GM18508 (cell line): ENCODE results near the gene TRPM3.

ENCODE experiments used
- ATAC-seq: cut with Tn5 transposase; IDR thresholded peaks from one replicate; pipeline ENCODE4 v1.9.1; 2021; ENCODE audit warnings: moderate number of reproducible peaks; ENCODE audit not compliant: insufficient read depth, unreplicated experiment

The TRPM3 gene

DNA sequence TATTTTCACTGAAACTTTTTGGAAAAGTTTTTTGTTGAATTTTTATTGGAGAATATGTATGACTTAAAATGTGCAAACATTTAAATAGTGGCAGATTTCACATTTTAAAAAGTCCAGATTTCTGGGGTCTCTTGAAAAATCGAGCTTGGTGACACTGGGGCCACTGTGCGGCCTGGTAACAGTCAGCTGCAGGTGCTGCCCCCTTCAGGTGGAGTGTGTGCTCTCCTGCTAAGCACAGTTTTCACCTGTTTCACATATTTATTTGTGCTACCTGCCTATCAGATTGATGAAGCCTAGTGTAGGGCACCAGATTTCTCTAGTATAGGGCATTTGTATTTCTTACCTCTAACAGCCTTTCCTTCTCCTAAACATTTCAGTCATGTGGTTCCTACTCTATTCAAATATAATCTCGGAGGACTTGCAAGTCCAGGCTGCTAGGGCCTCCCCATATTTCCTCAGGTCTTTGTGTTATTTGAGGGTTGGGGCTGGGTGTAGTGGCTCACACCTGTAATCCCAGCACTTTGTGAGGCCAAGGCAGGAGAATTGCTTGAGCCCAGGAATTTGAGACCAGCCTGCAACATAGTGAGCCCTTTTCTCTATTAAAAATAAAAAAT, 611.2 kb downstream of the TRPM3 start:
- no peak for ATAC-seq

DNA sequence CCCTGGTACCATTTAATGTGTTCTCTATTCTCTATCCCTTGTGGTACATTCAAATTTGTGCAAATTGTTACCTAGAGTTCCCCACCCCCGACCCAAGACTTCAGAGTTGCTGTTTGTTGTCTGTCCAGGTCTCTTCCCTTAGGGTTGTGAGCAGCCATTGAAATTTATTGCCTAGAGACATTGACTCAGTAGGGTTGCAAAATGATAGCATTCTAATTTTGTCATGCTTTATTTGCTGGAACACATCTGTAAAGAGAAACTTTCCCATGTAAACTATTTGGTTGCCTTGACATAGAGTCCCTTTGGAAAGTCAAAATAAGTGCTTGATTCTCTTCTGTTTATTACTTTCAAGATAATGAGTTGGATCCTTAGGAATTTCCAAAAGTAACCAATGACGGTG, 615.3 kb downstream of the TRPM3 start:
- no peak for ATAC-seq

DNA sequence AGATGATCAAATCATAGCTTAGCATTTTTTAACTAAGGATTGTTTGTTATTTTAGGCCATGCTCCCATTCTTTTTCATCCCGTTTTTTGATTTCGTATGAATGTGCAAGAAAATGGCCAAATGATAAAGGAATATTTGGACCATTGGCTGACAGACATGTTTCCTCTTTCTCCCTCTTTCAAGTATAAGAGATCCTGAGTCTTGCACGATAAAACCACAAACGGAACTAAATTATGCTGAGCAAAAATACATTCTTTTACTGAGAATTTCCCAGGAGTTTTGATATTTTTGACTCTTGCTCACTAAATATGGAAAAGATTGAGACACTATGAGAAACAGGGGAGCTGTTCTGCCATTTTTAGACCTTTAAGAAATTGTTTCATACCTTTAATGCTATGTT, 616.6 kb downstream of the TRPM3 start:
- no peak for ATAC-seq

DNA sequence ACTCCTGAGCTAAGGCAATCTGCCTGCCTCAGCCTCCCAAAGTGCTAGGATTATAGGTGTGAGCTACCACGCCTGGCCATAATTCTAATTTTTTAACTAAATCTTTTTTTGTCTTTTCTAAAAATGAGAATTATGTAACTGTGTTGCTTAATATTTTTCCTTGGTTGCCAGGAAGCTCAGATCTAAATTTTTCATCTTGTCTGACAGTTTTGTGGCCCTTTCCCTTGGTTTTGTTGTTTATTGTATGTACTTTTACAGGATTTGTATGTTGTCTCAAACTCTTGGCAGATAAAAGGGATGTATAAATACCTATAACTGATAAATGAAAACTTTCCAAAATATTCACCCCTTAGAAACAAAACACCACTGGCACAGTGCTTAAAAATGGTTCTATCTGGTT, 618.7 kb downstream of the TRPM3 start:
- no peak for ATAC-seq

DNA sequence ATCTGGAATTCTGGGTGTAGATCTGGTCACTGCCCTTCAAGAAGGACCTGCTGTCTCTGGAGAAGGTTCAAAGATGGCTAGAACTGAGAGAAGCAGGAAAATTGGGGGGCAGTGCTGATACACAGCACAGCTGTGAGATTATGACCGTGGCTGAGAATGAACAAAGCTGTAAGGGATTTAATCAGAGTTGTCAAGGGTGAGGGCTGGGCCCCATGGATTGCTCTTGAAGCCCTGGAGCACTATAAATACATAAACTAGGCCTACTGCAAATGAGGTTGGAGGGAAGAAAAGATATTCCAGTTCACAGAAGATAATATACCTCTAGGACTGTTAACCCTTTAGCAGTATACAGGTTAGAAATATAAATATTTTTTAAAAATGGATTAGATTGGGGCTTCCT, 620.6 kb downstream of the TRPM3 start:
- ATAC-seq, result no peak

DNA sequence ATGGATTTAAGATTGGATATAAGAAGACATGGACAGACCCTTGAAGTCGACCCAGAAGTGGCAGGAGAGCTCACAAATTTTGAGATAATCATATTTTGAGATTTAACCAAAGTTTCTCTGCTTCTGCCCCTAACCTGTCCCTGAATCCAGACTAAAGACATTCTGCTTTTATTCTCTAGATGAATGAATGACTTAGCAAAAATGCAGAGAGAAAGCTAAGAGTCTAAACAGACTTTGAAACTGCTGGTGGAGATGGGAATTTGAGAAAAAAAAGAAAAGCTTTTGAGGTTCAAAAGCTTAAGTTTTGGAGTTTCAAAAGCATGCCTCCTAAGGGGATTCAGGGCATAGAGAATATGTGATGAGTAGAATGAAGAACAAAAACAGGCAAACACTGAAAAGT, 621.8 kb downstream of the TRPM3 start:
- ATAC-seq, result no peak

DNA sequence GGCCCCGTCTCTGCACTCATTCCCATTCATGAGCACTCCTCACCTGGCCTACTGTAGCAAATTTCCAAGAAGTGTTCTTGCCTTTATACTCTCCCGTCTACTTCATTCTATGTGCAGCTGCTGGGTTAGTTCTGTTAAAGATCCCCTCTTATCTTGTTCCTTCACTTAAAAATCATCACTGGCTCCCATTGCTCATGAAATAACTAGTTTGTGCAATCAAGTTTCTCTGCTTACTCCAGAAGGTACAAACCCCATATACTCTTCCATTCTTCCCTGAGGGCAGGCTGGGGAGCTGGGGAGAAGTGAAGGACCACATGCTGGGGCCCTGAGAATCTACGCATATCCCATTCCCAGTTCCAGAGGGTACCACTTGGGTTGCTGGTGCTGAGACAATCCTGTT, 622.6 kb downstream of the TRPM3 start:
- no peak for ATAC-seq

DNA sequence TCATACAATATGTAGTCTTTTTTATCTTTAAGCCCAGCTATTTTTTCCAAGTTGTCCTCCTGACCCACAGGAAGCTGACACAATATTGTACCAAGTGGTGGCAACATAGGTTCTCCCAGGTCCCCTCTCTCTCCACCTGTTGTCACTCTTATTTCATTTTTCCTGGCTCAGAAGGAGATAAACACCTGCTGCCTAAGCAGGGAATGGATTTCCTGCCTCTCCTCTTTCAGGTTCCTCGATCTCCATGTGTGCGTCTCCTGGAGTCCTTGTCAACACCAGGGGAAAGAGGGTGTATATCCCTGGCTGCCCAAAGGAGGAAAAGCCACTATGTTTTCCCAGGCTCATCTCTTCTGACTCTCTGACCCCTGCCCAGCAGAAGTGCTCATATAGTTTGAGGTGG, 625.2 kb downstream of the TRPM3 start:
- ATAC-seq, result no peak

DNA sequence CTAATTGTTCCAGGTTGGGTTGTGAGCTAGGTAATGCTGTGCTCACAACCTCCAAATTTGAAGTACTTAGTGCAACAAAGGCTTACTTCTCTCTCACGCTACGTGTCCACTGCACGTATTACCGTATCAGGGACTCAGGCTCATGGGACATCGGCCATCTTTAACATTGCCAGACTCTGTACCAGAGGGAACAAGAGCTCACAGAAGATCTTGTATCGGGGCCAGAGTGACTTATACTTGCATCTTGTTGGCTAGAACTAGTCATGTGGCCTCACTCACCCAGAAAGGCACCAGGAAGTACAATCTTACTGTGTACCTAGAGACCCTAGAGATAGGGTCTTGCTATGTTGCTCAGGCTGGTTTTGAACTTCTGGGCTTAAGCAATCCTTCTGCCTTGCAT, 625.9 kb downstream of the TRPM3 start:
- no peak for ATAC-seq

DNA sequence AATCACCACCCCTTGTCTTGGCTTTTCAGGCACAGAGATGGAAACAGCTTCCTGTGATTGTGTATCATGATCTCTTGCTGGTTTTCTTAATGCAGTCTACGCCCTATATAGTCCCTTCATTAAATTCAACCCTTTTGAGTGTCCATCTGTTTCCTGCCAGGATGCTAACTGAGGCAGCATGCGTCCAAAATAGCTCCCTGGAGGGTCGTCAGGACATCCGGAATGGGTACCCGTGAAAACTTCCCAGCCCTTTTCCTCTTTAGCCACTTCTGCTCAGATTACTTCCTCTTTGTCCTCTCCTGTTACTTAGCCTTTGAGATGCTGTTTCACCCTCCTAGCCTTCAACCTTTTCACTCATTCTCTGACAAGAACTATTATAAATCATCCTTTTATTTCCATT, 627.2 kb downstream of the TRPM3 start:
- no peak for ATAC-seq

DNA sequence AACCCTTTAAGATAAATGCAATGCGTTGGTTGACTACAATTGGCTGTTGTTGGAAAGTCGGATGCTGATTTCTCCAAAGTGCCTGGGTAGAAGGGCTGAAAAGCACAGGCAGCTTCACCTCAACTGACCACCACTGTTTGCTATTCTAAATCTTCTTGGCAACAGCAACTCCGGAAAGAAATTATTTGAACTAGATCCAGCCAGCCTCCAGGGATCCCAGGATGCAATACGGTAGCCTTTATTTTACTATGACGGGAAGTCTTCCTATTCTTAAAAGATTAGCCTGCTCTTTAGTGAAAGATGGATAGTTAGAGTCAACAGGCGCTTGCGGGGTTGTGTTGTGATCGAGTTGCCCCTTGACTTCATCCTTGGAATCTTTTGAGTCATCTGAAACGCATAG, 628.4 kb downstream of the TRPM3 start:
- no peak for ATAC-seq

DNA sequence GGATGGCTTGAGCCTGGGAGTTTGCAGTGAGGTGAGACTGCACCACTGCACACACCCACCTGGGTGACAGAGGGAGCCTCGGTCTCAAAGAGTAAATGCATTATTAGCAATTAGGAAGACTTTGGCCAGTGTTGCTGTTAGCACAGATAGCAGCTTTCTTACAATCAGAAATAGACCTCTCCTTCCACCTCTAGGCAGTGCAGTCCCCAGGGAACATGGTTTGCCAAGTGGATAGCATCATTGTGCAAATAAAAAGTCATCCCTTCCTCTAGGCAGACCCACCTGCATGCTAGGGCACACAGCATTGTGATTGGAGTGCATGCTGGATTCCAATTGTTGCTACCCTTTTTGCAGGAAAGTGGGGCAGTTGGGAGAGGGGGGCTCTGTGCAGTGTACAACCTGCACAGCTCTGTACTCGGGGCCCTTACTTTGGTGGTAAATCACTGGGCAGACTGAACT, 629.1 kb downstream of the TRPM3 start:
- ATAC-seq, result no peak

DNA sequence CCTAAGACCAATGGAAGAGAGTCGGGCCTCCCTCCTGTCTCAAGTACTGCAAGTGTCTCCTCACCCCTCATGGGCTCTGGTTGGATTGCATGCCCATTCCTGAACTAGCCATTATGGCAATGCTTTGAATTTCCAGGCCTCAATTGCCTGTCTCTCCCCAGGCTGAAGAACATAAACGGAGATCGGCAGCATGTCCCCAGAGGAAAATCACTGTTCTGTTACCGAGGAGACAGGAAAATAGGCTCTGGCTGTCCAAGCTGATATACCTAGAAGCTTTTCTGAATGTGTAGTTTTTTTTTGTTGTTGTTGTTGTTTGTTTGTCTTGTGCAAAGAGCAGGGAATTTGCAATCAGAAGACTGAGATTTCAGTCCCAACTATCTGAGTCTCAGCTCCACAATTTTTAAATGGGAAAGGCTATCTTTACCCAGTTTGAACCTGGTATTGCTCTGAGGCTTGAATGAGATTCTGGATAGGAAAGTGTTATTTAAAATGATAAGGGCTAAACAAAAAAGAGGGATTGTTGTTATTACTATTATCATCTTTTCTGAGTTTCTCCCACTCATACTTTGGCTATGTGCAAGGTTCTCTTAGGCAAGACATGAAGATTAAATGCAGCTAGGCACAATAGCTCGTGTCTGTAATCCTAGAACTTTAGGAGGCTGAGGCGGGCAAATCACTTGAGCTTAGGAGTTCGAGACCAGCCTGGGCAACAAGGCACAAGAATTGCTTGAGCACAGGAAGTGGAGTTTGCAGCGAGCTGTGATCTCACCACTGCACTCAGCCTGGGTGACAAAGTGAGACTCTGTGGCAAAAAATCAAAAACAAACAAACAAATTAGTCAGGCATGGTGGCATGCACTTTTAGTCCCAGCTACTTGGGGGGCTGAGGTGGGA, 629.7 kb downstream of the TRPM3 start:
- no peak for ATAC-seq

DNA sequence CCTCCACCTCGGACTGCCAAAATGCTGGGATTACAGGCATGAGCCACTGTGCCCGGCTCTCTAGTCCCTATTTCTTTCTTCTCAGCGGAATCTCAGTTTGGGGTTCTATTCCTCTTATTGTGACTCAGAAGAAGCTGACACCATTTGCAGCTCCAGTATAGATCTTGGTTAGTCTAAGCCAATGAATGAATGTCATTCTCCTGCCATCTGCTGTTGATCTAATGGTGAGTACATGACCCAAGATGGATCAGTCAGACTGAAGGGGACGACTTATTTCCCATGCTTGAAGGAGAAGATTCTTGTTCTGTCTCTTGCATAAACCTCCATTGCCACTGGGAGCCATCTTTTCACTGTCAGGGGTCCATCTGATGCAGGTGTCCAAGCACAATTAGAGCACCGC, 630.9 kb downstream of the TRPM3 start:
- ATAC-seq, result no peak

DNA sequence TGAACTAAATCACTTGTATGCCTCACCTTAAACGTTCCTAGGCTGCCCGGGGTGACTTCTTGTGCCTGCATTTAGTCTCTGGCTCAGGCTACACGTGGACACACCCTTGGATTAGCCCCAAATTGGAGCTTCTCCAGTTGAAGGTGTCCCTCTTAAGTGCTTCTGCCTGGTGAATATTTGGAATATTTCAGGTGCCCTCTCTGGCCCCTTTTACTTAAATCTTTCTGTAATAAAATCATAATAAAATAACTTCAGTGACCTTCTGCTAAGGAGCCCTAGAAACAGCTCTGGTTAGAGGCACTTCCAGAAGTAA, 632.7 kb downstream of the TRPM3 start:
- ATAC-seq, result no peak

DNA sequence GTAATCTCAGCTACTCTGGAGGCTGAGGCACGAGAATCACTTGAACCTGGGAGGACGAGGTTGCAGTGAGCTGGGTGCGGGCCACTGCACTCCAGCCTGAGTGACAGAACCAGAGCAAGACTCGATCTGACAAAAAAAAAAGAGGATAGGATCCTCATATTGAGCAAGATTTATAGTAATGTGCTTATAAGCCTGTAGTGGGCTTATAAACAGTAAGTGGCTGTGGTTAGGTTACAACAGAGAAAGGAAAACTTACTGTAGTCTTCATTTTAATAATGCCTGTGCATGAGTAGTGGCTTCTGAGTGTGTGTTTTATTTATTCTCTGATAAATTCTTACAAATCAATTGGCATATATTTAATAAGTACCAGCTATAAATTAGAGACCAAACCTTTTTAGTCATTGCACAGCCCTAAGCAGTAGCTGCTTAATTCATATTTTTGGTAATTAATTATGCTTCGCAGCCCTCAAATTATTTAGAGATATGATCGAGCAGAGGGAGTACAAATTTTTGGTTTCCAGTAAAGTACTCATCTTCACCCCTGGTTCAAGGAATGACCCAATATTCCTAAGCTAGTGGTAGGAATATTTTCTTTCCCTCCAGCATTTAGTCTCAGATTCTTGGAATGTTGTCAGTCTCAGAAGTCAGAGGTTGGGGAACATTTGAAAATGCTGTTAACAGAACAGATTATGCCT, 633.2 kb downstream of the TRPM3 start:
- ATAC-seq, result no peak

DNA sequence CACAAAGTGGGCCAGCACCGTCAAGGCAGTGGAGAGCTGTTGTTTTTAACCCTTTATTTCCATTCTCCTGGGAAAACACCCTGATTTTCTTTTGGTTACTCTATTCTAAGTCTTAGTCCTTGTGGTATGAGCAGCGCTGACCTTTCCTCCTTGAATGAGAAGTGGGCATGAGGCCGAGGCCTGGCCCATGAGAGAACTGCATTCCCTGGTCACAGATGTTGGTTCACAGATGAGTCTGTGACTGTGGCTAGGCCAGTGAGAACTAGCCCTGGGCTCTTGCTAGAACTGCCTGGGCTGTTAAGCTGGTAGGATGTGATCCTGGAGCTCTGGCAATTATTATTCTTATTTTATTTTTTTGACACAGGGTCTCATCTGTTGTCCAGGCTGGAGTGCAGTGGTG, 635.3 kb downstream of the TRPM3 start:
- ATAC-seq, result no peak

DNA sequence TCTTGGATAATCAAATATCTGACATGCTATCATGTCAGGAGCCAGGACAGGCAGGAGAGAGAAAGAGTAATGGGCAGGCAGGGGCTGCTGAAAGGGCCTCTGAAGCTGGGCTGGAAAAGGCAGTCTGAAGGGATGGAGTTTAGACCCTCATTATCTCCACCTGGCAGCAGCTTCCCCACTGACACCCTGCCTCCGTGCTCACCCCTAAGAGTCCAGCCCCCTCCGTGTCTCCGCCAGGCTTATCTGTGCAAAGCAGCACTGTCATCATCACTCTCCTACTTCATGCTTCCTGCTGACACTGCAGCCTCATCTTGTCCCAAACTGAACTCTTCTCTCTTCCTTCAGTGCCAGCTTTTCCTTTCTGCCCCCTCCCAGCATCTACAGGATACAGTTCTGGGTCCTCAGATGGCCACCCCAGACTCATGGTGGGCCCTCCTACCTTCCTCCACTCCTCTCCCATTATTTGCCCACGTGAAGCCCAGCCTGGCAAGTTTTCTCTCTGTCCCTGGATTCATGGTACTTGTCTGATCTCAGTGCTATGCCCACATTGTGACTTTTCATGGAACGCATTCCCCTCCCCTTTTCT, 636.1 kb downstream of the TRPM3 start:
- no peak for ATAC-seq

DNA sequence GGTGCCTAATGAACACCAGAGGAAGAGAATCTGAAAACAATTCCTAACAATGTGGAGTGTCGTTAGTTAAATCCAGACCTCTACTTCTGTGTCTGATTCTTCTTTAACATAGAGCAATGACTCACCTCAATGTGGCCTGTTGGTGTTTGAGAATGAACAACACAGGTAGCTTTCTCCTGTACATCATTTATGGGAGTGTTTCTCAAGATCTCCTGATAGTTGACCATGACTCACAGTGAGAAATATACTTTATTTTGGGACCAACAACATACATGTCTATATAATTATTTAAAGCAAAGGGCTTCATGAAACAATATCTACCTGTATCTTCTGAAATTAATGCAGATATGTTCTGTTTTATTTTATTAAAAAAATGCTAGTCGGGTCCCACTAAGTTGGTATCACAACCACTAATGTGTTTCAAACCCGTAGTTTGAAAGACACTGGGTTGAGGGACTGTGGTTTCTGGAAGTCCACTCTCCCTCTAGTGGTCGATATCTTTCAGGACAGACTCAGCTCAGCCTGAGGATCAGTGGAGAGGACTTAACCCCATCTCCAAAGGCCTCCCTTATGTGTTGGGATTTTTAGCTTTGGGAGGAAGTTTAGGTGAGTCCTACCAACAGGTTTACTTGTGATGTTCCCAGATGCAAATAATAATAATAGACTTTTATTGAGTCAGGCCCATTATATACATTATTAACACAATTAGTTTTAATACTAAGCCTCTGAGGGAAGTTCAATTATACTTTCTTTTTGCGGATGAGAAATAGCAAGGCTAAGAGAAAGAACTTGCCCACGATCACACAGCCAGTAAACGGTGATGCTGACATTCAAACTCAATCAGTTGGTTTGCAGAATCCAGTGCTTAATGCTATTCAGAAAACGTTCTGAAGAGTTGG, 636.9 kb downstream of the TRPM3 start:
- ATAC-seq, result peak; percentile 65

DNA sequence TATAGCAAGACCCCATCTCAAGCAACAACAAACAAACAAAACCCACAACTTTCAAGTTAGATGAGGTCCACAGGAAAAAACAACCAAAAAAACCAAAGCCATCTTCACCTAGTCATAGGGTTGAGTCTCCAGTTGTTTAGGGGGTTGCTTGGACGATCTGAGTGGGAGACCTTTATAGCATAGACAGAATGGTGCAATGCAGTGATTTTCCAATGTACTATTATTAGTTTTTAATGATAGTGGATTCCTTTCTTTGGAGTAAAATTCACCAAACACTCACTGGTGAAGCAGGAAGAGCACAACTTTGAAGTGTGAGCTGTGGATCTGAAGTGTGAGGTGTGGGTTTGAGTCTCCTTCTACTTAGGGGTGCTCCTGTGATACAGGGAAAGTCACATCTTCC, 640.0 kb downstream of the TRPM3 start:
- no peak for ATAC-seq
